ENCODE measurements around the gene RHCE.
"Not testable (repeated sequence)": the region's sequence is repeated elsewhere in the genome, so short reads cannot be mapped to it uniquely, and the experiment has no call there.

The RHCE gene

GRCh38 chr1:25432749-25433388 is 12.2 kb upstream of the RHCE start:
- no peak for DNase-seq

- DNase-seq: no peak
Observed at GRCh38 chr1:25431955-25432719, 11.5 kb upstream of the RHCE start.

GRCh38 chr1:25430967-25431881 is 10.6 kb upstream of the RHCE start:
- no peak for DNase-seq

GRCh38 chr1:25430073-25430966 is 9.7 kb upstream of the RHCE start, which contains the start of gene MACO1:
TSS of gene MACO1 (plus strand) at chr1:25430897. CDS start at chr1:25431099, 202 bp downstream.
- DNase-seq: peak; percentile 98

GRCh38 chr1:25428475-25429166 is 8.0 kb upstream of the RHCE start:
- no peak for DNase-seq

GRCh38 chr1:25427696-25428095 is 7.1 kb upstream of the RHCE start:
- no peak for DNase-seq

- DNase-seq: no peak
Observed at GRCh38 chr1:25425098-25426085, 4.8 kb upstream of the RHCE start.

- not testable (repeated sequence) for DNase-seq
Observed at GRCh38 chr1:25423206-25423605, 2.6 kb upstream of the RHCE start.

GRCh38 chr1:25419339-25419738 is 1.3 kb downstream of the RHCE start:
- DNase-seq: not testable (repeated sequence)

- DNase-seq: not testable (repeated sequence)
Observed at GRCh38 chr1:25417280-25417679, 3.3 kb downstream of the RHCE start.

GRCh38 chr1:25414578-25414977 is 6.0 kb downstream of the RHCE start:
- not testable (repeated sequence) for DNase-seq

- not testable (repeated sequence) for DNase-seq
Observed at GRCh38 chr1:25414157-25414556, 6.5 kb downstream of the RHCE start.

GRCh38 chr1:25412872-25413623 is 7.6 kb downstream of the RHCE start:
- DNase-seq: not testable (repeated sequence)

GRCh38 chr1:25409641-25410427 is 10.8 kb downstream of the RHCE start:
- DNase-seq: not testable (repeated sequence)

- not testable (repeated sequence) for DNase-seq
Observed at GRCh38 chr1:25405731-25406305, 14.8 kb downstream of the RHCE start.

GRCh38 chr1:25402947-25403803 is 17.4 kb downstream of the RHCE start:
- DNase-seq: peak; percentile 23

GRCh38 chr1:25398079-25398478 is 22.5 kb downstream of the RHCE start:
- not testable (repeated sequence) for DNase-seq
